Measurements from ENCODE around the gene SNURF. TPM values are rescaled to one million over a fixed set of nuclear protein-coding genes. Genes with fewer than 3 reads are reported as not detected.

Gene SNURF
- total and polyA plus RNA-seq, 9 of the 15 experiments (the other 6 are each of a cell fraction or from before 2014, with no cell fraction given), result 0.35 to 0.83 TPM; not detected in 7

GRCh38 chr15:24966364-24967103, 11.7 kb downstream of the SNURF start:
- Histone ChIP-seq H3K9ac (ENCODE audit: insufficient read depth in 1 of 2, low read depth in 2 of 2, low read length in 2 of 2) (no peak overlapping the region), H3K4me2 (ENCODE audit: insufficient read depth, low read length) (no peak overlapping the region), H2AFZ (ENCODE audit: low read depth, low read length) (no peak overlapping the region), H3K4me1 (replicated peaks in 1 of 2; ENCODE audit: control insufficient read depth in 2 of 2, insufficient read depth in 2 of 2, low read length in 2 of 2) (no peaks in the 10 kb centered on the region), H3K36me3 (ENCODE audit: control insufficient read depth, insufficient read depth, low read length) (no peaks in the 10 kb centered on the region), H3K4me3 (no peak overlapping the region), H4K20me1 (replicated peaks; ENCODE audit: control insufficient read depth, insufficient read depth, low read length) (no peaks in the 10 kb centered on the region), H3K9me3 (replicated peaks; ENCODE audit: control insufficient read depth, insufficient read depth, low read depth, low read length) (no peaks in the 10 kb centered on the region), H3K27me3 (ENCODE audit: control insufficient read depth in 2 of 2, insufficient read depth in 2 of 2, low read length in 2 of 2) (no peaks in the 10 kb centered on the region), H3K27ac (ENCODE audit: extremely low read depth, low read depth, low read length) (no peak overlapping the region), H3K9me1 (ENCODE audit: control insufficient read depth, insufficient read depth, low read length) (no peaks in the 10 kb centered on the region), H3K79me2 (ENCODE audit: control insufficient read depth, insufficient read depth, low read length) (no peaks in the 10 kb centered on the region)
- in situ Hi-C loops (cut with MboI) (no loop called here), intact Hi-C loops (cut with micrococcal nuclease) (no loop called here)
- WGBS (ENCODE audit: insufficient coverage, low coverage, missing lambda C conversion rate), result 2% methylated on average over 4 of the region's 4 CpGs
- ChIA-PET POLR2A (no interaction called here), CTCF (ENCODE audit: low intra/inter-chr PET ratio) (no interaction called here)
- no peak for DNase-seq (ENCODE audit: extremely low read depth in 1 of 4, low spot score in 3 of 4)
- TF ChIP-seq, protein P1, sequence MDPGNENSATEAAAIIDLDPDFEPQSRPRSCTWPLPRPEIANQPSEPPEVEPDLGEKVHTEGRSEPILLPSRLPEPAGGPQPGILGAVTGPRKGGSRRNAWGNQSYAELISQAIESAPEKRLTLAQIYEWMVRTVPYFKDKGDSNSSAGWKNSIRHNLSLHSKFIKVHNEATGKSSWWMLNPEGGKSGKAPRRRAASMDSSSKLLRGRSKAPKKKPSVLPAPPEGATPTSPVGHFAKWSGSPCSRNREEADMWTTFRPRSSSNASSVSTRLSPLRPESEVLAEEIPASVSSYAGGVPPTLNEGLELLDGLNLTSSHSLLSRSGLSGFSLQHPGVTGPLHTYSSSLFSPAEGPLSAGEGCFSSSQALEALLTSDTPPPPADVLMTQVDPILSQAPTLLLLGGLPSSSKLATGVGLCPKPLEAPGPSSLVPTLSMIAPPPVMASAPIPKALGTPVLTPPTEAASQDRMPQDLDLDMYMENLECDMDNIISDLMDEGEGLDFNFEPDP (CRISPR knock-in tag; IDR thresholded peaks at IDR 0.05), result no peak
- TF ChIP-seq, protein P2, sequence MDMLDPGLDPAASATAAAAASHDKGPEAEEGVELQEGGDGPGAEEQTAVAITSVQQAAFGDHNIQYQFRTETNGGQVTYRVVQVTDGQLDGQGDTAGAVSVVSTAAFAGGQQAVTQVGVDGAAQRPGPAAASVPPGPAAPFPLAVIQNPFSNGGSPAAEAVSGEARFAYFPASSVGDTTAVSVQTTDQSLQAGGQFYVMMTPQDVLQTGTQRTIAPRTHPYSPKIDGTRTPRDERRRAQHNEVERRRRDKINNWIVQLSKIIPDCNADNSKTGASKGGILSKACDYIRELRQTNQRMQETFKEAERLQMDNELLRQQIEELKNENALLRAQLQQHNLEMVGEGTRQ (CRISPR knock-in tag; IDR thresholded peaks at IDR 0.05), result no peak
- TF ChIP-seq C11orf30 (IDR thresholded peaks at IDR 0.05; ENCODE audit: low read depth) (no peak), NUFIP1 (IDR thresholded peaks at IDR 0.05; ENCODE audit: partially characterized antibody) (no peak), NCOR1 (IDR thresholded peaks at IDR 0.05) (no peak), KDM1A (IDR thresholded peaks at IDR 0.05) (no peak), ZNF232 (CRISPR knock-in tag; IDR thresholded peaks at IDR 0.05) (no peak), THAP7 (CRISPR knock-in tag; IDR thresholded peaks at IDR 0.05) (no peak)
- BruUV-seq (replicated peaks), result no TSS peak
- FAIRE-seq, result no peak
- no peak for ATAC-seq

Data from K562 (cell line).